H9 (cell line): ENCODE measurements around the gene NDRG2. TPM values are rescaled to one million over a fixed set of nuclear protein-coding genes. Genes with fewer than 3 reads are reported as not detected.

Experiments
- DNase-seq: peaks from one replicate; pipeline ENCODE4 v3.0.0-alpha.2; 2017
- H2AFZ ChIP-seq: one replicate; pipeline ENCODE4 v1.6.1; 2013; ENCODE audit warnings: mild to moderate bottlenecking, low read length, control low read depth, moderate library complexity
- H2AK5ac ChIP-seq: 2 replicates; pipeline ENCODE4 v1.6.1; 2013; ENCODE audit warnings: low read length, control low read depth, mixed read lengths; ENCODE audit not compliant: insufficient read length
- H2BK120ac ChIP-seq: one replicate; pipeline ENCODE4 v1.6.1; 2013; ENCODE audit warnings: low read depth, mild to moderate bottlenecking, low read length, control low read depth, inconsistent platforms; ENCODE audit not compliant: poor library complexity, severe bottlenecking
- H2BK12ac ChIP-seq: 2 replicates; pipeline ENCODE4 v1.6.1; 2013; ENCODE audit warnings: low read length, control low read depth, mixed read lengths, low read depth; ENCODE audit not compliant: insufficient read length
- H2BK15ac ChIP-seq: 2 replicates; pipeline ENCODE4 v1.6.1; 2013; ENCODE audit warnings: low read depth, low read length, control low read depth
- H2BK20ac ChIP-seq: one replicate; pipeline ENCODE4 v1.6.1; 2013; ENCODE audit warnings: low read depth, mild to moderate bottlenecking, low read length, control low read depth, inconsistent platforms; ENCODE audit not compliant: poor library complexity, severe bottlenecking
- H2BK5ac ChIP-seq: 2 replicates; pipeline ENCODE4 v1.6.1; 2013; ENCODE audit warnings: low read length, control low read depth, mixed read lengths; ENCODE audit not compliant: insufficient read length
- H3K14ac ChIP-seq: 2 replicates; pipeline ENCODE4 v1.6.1; 2013; ENCODE audit warnings: low read length, control low read depth; ENCODE audit not compliant: insufficient read depth
- H3K18ac ChIP-seq: 2 replicates; pipeline ENCODE4 v1.6.1; 2013; ENCODE audit warnings: low read depth, mild to moderate bottlenecking, mixed read lengths, low read length, control low read depth; ENCODE audit not compliant: insufficient read length
- H3K23ac ChIP-seq: 2 replicates; pipeline ENCODE4 v1.6.1; 2013; ENCODE audit warnings: low read length, control low read depth, mixed read lengths, low read depth; ENCODE audit not compliant: insufficient read length
- H3K23me2 ChIP-seq: 2 replicates; pipeline ENCODE4 v1.6.1; 2013; ENCODE audit warnings: low read depth, mild to moderate bottlenecking, mixed read lengths, low read length, control low read depth; ENCODE audit not compliant: insufficient read length, poor library complexity, severe bottlenecking
- H3K27ac ChIP-seq: 2 replicates; pipeline ENCODE4 v1.5.1; 2013; ENCODE audit warnings: low read length, control low read depth, mixed read lengths, low read depth; ENCODE audit not compliant: insufficient read length
- H3K27me3 ChIP-seq: 2 replicates; pipeline ENCODE4 v1.6.1; 2013; ENCODE audit warnings: low read length, control low read depth, inconsistent platforms; ENCODE audit not compliant: insufficient read depth
- H3K4ac ChIP-seq: 2 replicates; pipeline ENCODE4 v1.6.1; 2013; ENCODE audit warnings: low read depth, mild to moderate bottlenecking, control low read depth, inconsistent platforms, low read length, moderate library complexity
- H3K4me1 ChIP-seq: 2 replicates; pipeline ENCODE4 v1.6.1; 2013; ENCODE audit warnings: low read length, control low read depth, inconsistent platforms; ENCODE audit not compliant: insufficient read depth
- H3K4me2 ChIP-seq: 2 replicates; pipeline ENCODE4 v1.6.1; 2013; ENCODE audit warnings: low read length, control low read depth, mixed read lengths; ENCODE audit not compliant: insufficient read length, insufficient read depth
- H3K56ac ChIP-seq: 2 replicates; pipeline ENCODE4 v1.6.1; 2013; ENCODE audit warnings: low read depth, mild to moderate bottlenecking, mixed read lengths, low read length, control low read depth; ENCODE audit not compliant: insufficient read length
- H3K79me1 ChIP-seq: 2 replicates; pipeline ENCODE4 v1.6.1; 2013; ENCODE audit warnings: low read depth, mild to moderate bottlenecking, moderate library complexity, low read length, control low read depth, inconsistent platforms; ENCODE audit not compliant: insufficient read depth, poor library complexity, severe bottlenecking
- H3K79me2 ChIP-seq: 2 replicates; pipeline ENCODE4 v1.6.1; 2013; ENCODE audit warnings: low read length, control low read depth, inconsistent platforms; ENCODE audit not compliant: insufficient read depth
- H3K9ac ChIP-seq: 2 replicates; pipeline ENCODE4 v1.6.1; 2013; ENCODE audit warnings: low read length, control low read depth, mixed read lengths; ENCODE audit not compliant: insufficient read length; ENCODE audit errors: extremely low read depth
- H3K9me3 ChIP-seq: one replicate; pipeline ENCODE4 v1.6.1; 2013; ENCODE audit warnings: low read depth, low read length, inconsistent platforms; ENCODE audit not compliant: control insufficient read depth
- H3T11ph ChIP-seq: one replicate; pipeline ENCODE4 v1.6.1; 2013; ENCODE audit warnings: mild to moderate bottlenecking, low read length, control low read depth, inconsistent platforms
- H4K20me1 ChIP-seq: one replicate; pipeline ENCODE4 v1.6.1; 2013; ENCODE audit not compliant: control insufficient read depth, insufficient read length, insufficient read depth
- H4K5ac ChIP-seq: 2 replicates; pipeline ENCODE4 v1.6.1; 2013; ENCODE audit warnings: low read depth, mild to moderate bottlenecking, mixed read lengths, low read length, control low read depth; ENCODE audit not compliant: insufficient read length
- H4K8ac ChIP-seq: replicated peaks from 2 replicates; pipeline ENCODE4 v1.6.1; 2013; ENCODE audit warnings: low read length, control low read depth, mixed read lengths, low read depth; ENCODE audit not compliant: insufficient read length
- H4K91ac ChIP-seq: 2 replicates; pipeline ENCODE4 v1.6.1; 2013; ENCODE audit warnings: low read depth, mild to moderate bottlenecking, moderate library complexity, mixed read lengths, low read length, control low read depth; ENCODE audit not compliant: insufficient read length
- H3K27ac Mint-ChIP-seq, 3 experiments: 2 replicates in 2 of 3; 3 replicates in 1 of 3; pipeline ENCODE4 v1.8.0; 2020 to 2021; ENCODE audit warnings: mixed read lengths in 3 of 3, mild to moderate bottlenecking in 1 of 3, moderate library complexity in 1 of 3
- H3K27me3 Mint-ChIP-seq: 2 replicates; pipeline ENCODE4 v1.8.0; 2021; ENCODE audit warnings: low read depth, mild to moderate bottlenecking, moderate library complexity, mixed read lengths
- H3K36me3 Mint-ChIP-seq, 3 experiments: 2 replicates in 2 of 3; 3 replicates in 1 of 3; pipeline ENCODE4 v1.8.0; 2020 to 2021; ENCODE audit warnings: low read depth in 3 of 3, mixed read lengths in 3 of 3; ENCODE audit not compliant: insufficient read depth in 1 of 3
- H3K4me1 Mint-ChIP-seq, 2 experiments: 2 replicates each; pipeline ENCODE4 v1.8.0; 2020; ENCODE audit warnings: mixed read lengths in 2 of 2
- H3K4me3 Mint-ChIP-seq, 2 experiments: 2 replicates in 1 of 2; 3 replicates in 1 of 2; pipeline ENCODE4 v1.8.0; 2020 to 2021; ENCODE audit warnings: mild to moderate bottlenecking in 2 of 2, mixed read lengths in 2 of 2, moderate library complexity in 1 of 2
- H3K9me3 Mint-ChIP-seq, 2 experiments: 2 replicates in 1 of 2; 3 replicates in 1 of 2; pipeline ENCODE4 v1.8.0; 2020; ENCODE audit warnings: mild to moderate bottlenecking in 2 of 2, mixed read lengths in 2 of 2, moderate library complexity in 1 of 2
- CTCF ChIP-seq: fragments of 200-600 bp; sonication (generic); conservative IDR thresholded peaks from 3 replicates; pipeline ENCODE4 v1.8.0; 2021; ENCODE audit warnings: antibody characterized with exemption, mild to moderate bottlenecking
- WGBS: extraction: QIAGEN DNeasy Blood & Tissue Kit; methylation state at CpG from one replicate; pipeline ENCODE4 v1.1.7; 2013; ENCODE audit warnings: missing lambda C conversion rate, low lambda C conversion rate, mixed read lengths; ENCODE audit not compliant: insufficient read length; ENCODE audit errors: extremely low coverage; 5-methylcytosine and 5-hydroxymethylcytosine counted together
- total RNA-seq: library from RNA; stranded (reverse); gene quantifications from 2 replicates; pipeline ENCODE4 v1.2.1, GENCODE V29; 2021

NDRG2 gene
- total RNA-seq, 1 experiment from 2014 or later, result 20.6 TPM

GRCh38 chr14:21015312-21015711 lies 9.5 kb downstream of the NDRG2 start:
- no peak overlapping the region for H4K5ac ChIP-seq
- DNase-seq, result no peak
- no peak overlapping the region for H3K23ac ChIP-seq
- no peak overlapping the region for H2BK12ac ChIP-seq
- no peak overlapping the region for H3K27ac ChIP-seq
- no peak for TF ChIP-seq CTCF
- H3K9me3 ChIP-seq, result no peaks in the 10 kb centered on the region
- H3K14ac ChIP-seq, result no peak overlapping the region
- H4K8ac ChIP-seq, result no peak overlapping the region
- peaks cover 7 to 12% of the 10 kb centered on the region in 2 experiments for H3K4me1 Mint-ChIP-seq
- H3K27me3 Mint-ChIP-seq, result peaks cover 9% of the 10 kb centered on the region
- H2BK20ac ChIP-seq, result no peak overlapping the region
- no peak overlapping the region for H3K4me2 ChIP-seq
- H3K79me2 ChIP-seq, result no peaks in the 10 kb centered on the region
- WGBS, result no CpG with 5 or more reads among the region's 6 CpGs
- no peak overlapping the region for H3K9ac ChIP-seq
- no peak overlapping the region for H2AFZ ChIP-seq
- H2AK5ac ChIP-seq, result no peak overlapping the region
- no peaks in the 10 kb centered on the region for H3K23me2 ChIP-seq
- H4K20me1 ChIP-seq, result no peaks in the 10 kb centered on the region
- peak overlapping the region in 1 of 3 experiments; percentile 55; a peak in 1 of 7 replicates for H3K27ac Mint-ChIP-seq
- no peak overlapping the region for H2BK120ac ChIP-seq
- no peaks in the 10 kb centered on the region for H3K27me3 ChIP-seq
- H2BK15ac ChIP-seq, result no peak overlapping the region
- H3K56ac ChIP-seq, result no peak overlapping the region
- H3K4me3 Mint-ChIP-seq, result no peak overlapping the region
- no peak overlapping the region for H2BK5ac ChIP-seq
- H3K79me1 ChIP-seq, result no peaks in the 10 kb centered on the region
- H3T11ph ChIP-seq, result no peak overlapping the region
- no peak overlapping the region for H3K18ac ChIP-seq
- H3K4ac ChIP-seq, result no peak overlapping the region
- no peaks in the 10 kb centered on the region for H3K9me3 Mint-ChIP-seq
- no peak overlapping the region for H4K91ac ChIP-seq
- peaks cover 2 to 6% (median 2%) of the 10 kb centered on the region in 3 experiments; a peak in 3 of 7 replicates for H3K36me3 Mint-ChIP-seq
- no peaks in the 10 kb centered on the region; the same call in 1 of the 2 replicates for H3K4me1 ChIP-seq
